Bronchial epithelial cell (primary cell): ENCODE data around the gene GLS. TPM values are rescaled to one million over a fixed set of nuclear protein-coding genes. Genes with fewer than 3 reads are reported as not detected.
A peak's percentile ranks its signal among the peaks of the same experiment; 100 is the strongest.
"Not testable (repeated sequence)": the region's sequence is repeated elsewhere in the genome, so short reads cannot be mapped to it uniquely, and the experiment has no call there.

Experiments used
- DNase-seq: peaks from one replicate; pipeline ENCODE4 v3.0.0-alpha.2; 2010; ENCODE audit warnings: low read depth
- FAIRE-seq: peaks from 2 replicates; lab custom pipeline; 2011; peaks lifted over from hg19 to GRCh38; lab: Jason Lieb, UNC
- H3K27me3 ChIP-seq: 2 replicates; pipeline ENCODE4 v1.5.1; 2011; ENCODE audit warnings: low read length; ENCODE audit not compliant: control insufficient read depth, insufficient read depth
- H3K36me3 ChIP-seq: 2 replicates; pipeline ENCODE4 v1.5.1; 2011; ENCODE audit warnings: low read length; ENCODE audit not compliant: control insufficient read depth, insufficient read depth
- H3K4me3 ChIP-seq: 2 replicates; pipeline ENCODE4 v1.5.1; 2011; ENCODE audit warnings: mild to moderate bottlenecking, low read depth, low read length, control low read depth
- total RNA-seq: library from RNA; depleted of rRNA; stranded (reverse); fragments of >200 nt; gene quantifications from 2 replicates; pipeline ENCODE4 v1.2.1, GENCODE V29; 2014
- TF ChIP-seq, protein P1 (sequence below): IDR thresholded peaks from 2 replicates; pipeline ENCODE4 v1.5.1; 2011; ENCODE audit warnings: mild to moderate bottlenecking, moderate library complexity, low read length, control low read depth, inconsistent platforms; ENCODE audit not compliant: insufficient read depth, severe bottlenecking

The GLS gene
- total RNA-seq, 1 donor from 2014 or later: 103 TPM

DNA sequence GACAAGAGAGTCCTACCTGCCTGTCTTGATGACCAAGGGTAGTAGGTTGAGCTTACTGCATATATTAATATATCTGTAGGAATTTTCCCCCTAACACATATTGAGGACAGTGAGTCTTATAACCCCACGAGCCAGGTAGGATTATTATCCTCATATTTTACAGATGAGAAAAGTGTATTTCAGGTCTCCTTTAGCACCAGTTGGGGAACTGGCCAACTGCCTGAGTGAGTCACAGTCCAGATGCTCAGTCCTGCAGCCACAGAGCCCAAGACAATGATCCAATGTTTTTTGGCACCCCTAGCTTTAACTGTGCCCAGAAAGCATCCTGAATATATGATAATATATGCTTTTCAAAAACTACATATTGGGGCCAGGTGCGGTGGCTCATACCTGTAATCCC lies 30.8 kb upstream of the GLS start:
- TF ChIP-seq, protein P1, sequence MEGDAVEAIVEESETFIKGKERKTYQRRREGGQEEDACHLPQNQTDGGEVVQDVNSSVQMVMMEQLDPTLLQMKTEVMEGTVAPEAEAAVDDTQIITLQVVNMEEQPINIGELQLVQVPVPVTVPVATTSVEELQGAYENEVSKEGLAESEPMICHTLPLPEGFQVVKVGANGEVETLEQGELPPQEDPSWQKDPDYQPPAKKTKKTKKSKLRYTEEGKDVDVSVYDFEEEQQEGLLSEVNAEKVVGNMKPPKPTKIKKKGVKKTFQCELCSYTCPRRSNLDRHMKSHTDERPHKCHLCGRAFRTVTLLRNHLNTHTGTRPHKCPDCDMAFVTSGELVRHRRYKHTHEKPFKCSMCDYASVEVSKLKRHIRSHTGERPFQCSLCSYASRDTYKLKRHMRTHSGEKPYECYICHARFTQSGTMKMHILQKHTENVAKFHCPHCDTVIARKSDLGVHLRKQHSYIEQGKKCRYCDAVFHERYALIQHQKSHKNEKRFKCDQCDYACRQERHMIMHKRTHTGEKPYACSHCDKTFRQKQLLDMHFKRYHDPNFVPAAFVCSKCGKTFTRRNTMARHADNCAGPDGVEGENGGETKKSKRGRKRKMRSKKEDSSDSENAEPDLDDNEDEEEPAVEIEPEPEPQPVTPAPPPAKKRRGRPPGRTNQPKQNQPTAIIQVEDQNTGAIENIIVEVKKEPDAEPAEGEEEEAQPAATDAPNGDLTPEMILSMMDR: no peak
- Histone ChIP-seq H3K4me3 (no peak overlapping the region), H3K36me3 (no peaks in the 10 kb centered on the region), H3K27me3 (no peaks in the 10 kb centered on the region)
- DNase-seq: peak; percentile 75
- FAIRE-seq: no peak

DNA sequence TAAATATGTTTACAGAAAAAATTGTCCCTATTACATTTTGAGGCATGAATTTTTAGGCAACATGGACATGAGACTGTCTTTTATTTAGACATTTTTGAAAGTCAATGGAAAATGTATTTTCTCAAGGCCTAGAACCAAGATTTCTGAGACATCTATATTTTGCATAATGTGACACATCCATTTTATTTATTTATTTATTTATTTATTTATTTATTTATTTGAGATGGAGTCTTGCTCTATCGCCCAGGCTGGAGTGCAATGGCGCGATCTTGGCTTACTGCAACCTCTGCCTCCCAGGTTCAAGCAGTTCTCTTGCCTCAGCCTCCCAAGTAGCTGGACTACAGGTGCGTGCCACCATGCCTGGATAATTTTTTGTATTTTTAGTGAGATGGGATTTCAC lies 27.6 kb upstream of the GLS start:
- H3K4me3 ChIP-seq, FAIRE-seq, DNase-seq, H3K36me3 ChIP-seq, H3K27me3 ChIP-seq: not testable (repeated sequence)

DNA sequence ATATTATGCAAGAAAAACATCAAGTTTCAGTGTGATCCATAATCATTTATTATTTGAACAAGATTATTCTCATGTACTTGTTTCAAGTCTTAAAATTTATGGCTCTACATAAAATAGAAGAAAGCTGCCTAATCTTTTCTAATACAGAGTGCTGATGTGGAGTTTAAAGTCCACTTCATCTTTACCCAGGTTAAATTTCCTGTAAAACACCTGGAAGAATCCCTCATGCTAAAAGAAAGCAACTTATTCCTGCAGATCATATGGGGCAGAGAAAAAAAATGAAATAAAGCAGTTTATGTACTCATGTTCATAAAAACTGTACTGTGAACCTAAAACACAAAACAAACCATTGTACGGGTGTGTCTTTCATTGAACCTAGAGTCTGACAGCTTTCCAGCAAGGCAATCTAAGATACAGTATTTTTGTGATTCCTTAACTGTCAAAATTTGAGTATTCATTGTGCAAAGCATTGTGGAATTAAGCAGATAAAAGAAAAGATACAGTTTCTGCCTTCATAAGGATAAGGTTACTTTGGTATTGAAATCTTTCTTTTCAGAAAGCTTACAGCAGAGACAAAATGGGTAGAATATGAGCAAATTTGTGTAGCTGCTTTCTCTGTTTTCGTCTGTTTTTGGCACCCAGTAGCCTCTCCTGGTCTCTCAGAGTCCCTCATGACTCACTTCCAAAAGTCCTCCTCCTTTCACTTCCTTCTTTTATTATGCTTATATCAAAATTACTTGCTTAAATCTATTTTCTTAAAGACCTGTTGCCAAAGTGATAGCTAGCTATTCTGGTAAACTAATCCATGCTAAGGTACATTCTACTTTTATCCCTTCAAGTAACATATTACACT lies 26.9 kb upstream of the GLS start:
- no peaks in the 10 kb centered on the region for H3K27me3 ChIP-seq
- no peak overlapping the region for H3K4me3 ChIP-seq
- TF ChIP-seq, protein P1: no peak
- DNase-seq (no peak), FAIRE-seq (no peak)
- no peaks in the 10 kb centered on the region for H3K36me3 ChIP-seq

DNA sequence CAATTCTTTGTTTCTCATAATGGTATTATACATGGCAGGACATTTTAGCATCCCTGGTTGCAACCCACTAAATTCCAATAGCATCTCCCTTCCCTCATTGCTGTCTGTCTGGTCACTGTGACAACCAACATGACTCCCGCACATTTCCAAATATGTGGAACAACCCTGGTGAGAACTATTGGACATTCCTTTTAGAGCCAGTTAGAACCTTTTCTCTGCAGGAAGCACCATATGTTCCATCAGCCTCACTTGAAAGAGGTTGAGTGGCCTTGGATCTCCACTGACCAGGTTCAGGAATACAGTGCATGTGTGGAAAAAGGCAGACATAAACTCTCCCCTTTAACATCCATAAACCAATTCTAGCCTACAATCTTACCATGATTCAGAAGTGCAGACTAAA lies 25.9 kb upstream of the GLS start:
- TF ChIP-seq, protein P1: no peak
- H3K36me3 ChIP-seq: no peaks in the 10 kb centered on the region
- no peaks in the 10 kb centered on the region for H3K27me3 ChIP-seq
- H3K4me3 ChIP-seq: no peak overlapping the region
- DNase-seq (no peak), FAIRE-seq (no peak)

DNA sequence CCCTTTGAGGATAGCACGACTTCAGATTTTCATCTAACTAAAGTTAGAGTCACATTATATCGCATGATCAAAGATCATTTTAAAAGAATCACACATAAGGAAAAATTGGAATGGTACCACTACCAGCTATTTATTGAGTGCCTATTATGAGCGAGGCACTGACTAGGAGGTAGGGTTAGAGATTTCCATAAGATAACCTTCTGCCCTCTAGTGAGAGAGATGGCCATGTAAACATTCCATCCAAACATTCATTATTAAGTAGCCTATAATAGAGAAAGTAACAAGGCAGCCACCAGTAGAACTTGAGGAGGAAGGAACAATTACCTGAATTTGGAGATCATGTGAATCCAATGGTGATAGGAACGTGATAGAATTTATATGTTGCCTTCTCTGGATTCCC lies 25.4 kb upstream of the GLS start:
- Histone ChIP-seq H3K27me3 (no peaks in the 10 kb centered on the region), H3K36me3 (no peaks in the 10 kb centered on the region), H3K4me3 (no peak overlapping the region)
- DNase-seq (no peak), FAIRE-seq (no peak)
- TF ChIP-seq, protein P1: no peak

DNA sequence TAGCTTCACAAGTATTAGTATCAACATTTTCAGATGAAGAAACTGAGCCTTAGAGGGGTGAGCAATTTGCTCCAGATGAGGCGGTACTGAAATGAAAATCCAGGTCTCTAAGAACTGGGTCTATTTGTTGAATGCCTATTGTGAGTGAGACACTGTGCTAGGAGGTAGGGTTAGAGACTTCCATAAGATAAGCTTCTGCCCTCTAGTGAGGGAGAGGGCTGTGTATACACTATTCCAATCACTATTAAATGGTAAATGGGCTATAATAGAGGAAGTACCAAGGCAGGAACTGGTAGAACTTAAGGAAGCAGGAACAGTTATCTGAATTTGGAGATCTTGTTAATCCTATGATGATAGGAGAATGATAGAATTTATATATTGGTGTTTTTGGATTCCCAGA lies 23.6 kb upstream of the GLS start:
- H3K4me3 ChIP-seq: no peak overlapping the region
- FAIRE-seq (no peak), DNase-seq (no peak)
- TF ChIP-seq, protein P1: no peak
- H3K36me3 ChIP-seq: no peaks in the 10 kb centered on the region
- H3K27me3 ChIP-seq: no peaks in the 10 kb centered on the region
